Stimulated activated CD8-positive, alpha-beta memory T cell treated with anti-CD3 and anti-CD28 coated beads, Interleukin-12 subunit alpha, Interleukin-12 subunit beta, amount 100 ng/mL, for 4 hours (primary cell): ENCODE data around the gene GATA2.

ENCODE experiments used
- DNase-seq: peaks from one replicate; pipeline ENCODE4 v3.0.0-alpha.2; 2020; ENCODE audit warnings: low read depth

The GATA2 gene

GRCh38 chr3:128502712-128503111 is 9.7 kb upstream of the GATA2 start:
- DNase-seq: no peak

DNA sequence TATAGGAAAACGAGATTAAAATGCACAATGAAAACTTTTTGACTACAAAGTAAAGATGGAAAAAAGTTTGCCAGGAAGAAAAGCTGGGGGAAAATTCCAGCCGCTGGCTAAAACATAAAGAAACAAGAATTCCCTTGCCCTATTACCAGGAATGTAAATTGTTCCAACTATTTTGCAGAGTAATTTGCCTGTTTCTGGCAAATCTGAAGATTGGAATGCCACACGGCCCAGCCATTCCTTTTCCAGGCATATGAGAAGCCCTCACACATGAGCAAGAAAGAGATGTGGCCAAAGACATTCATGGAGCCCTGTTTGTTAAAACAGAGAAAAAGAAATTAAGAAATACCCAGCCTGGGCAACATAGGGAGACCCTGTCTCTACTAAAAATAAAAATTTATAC is 8.4 kb upstream of the GATA2 start:
- DNase-seq: no peak

GRCh38 chr3:128500556-128500955 is 7.6 kb upstream of the GATA2 start:
- no peak for DNase-seq

DNA sequence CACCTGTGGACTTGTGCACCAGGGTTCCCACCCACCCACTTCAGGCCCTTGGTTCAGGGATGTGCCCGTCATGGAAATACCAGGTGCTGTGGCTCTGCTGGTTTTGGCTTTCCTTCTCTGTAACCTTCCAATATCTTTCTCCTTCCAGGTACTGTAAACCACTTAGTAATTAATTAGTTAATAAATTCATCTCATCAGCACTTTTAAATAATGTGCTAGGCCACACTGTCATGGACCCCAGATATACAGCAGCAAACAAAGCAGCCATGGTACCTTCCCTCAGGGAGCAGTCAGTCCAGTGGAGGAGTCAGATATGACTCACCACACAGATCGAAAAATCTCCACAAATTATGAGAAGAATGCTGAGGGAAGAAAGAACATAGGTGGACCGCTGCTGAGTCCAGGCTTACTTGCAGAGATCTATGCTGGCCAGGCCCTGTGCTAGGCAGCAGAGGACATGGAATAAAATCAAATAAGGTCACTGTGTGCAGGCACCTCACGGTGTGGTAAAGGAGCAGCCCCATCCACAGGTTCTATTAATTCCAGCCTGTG is 6.8 kb upstream of the GATA2 start:
- no peak for DNase-seq

GRCh38 chr3:128498901-128499530 is 6.0 kb upstream of the GATA2 start:
- DNase-seq: no peak

DNA sequence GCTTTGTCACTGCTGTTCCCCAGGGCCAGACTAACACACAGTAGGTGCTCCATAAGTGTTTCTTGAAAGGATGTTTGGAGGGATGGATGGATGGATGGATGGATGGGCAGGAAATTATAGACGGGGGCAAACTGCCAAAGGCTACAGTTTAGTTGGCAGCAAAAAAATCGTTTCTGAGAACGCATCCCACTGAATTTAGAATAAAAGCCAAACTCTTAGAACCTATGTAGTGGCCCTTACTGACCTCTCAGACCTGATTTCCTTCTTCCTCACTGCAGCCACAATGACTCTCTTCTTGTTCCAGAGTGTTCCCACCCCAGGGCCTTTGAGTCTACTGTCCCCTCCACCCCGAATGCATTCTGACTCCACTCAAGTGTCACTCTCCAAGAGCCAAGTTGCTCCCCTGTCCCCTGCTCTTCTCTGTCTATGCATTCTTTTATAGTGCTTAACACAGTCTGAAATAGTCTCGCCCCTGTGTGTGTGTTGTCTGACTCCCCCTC is 5.2 kb upstream of the GATA2 start:
- no peak for DNase-seq

DNA sequence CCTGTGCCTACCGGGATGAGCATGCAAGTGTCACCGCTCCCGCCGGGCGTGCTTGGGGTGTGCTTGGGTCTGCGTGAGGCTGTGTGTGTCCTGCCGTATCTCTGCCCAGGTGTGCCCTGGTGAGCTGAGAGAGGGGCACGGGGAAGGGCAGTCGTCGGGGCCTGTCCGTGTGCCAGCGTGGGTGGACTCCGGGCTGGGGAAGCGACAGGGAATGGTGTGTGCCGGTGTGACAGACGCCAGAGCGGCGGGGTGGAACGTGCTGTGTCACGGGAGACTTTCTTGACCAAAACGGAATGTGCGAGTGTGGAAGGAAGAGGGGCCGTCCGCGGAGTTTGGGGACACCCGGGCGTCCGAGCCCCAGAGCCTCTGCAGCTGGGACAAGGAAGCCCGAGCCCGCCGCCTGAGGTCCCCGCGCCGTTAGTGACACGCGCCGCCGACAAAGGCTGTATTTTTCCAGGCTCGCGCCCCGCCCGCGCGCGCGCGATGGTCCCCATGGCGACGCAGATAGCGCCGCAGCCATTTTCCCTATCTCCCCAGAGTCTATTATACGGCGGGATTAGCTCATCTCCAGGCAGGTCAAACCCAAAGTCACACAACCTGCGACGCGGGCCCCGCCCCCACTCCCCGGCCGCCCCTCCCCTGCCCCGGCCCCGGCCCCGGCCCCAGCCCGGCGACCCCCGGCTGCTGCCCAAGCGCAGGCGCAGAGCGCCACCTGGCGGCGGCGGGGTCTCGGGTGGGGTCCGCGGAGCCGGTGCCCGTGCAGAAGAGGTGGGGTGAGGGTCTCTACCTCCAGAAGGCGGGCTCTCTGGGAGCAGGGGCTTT is 4.5 kb upstream of the GATA2 start:
- peak; percentile 46 for DNase-seq

DNA sequence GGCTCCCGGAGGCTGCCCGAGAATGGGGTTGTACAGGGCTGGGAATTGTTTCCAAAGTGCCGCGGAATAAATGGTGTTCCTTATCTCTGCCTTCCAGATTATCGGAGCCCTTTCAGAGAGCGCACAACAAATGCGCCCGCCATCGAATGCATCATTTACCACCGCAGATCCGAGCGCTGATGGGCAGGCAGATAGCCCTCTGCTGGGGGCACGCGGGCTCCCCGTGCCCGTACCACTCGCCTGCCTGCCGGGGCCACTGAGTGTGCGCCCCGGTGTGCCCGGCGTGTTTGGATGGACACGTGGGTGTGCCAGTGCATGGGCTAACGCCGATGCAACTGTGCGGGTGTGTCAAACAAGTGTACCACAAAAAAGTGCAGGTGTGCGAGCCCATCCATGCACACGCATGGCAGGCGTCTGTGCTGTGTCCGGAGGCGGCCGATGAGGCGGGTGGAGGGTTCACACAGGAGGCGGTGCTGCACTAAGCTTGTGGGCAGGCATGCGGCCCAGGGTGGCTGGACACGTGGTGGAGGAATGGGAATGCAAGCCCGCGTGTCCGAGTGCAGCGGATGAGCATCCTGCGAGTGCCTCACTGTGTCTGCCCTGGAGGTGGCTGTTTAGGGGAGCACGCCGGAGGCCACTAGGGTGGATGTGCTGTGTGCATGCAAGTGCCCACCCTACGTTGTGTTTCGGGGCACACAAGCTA is 3.8 kb upstream of the GATA2 start:
- no peak for DNase-seq

- DNase-seq: no peak
These were observed 3.1 kb upstream of the GATA2 start for GRCh38 chr3:128496019-128496601.

DNA sequence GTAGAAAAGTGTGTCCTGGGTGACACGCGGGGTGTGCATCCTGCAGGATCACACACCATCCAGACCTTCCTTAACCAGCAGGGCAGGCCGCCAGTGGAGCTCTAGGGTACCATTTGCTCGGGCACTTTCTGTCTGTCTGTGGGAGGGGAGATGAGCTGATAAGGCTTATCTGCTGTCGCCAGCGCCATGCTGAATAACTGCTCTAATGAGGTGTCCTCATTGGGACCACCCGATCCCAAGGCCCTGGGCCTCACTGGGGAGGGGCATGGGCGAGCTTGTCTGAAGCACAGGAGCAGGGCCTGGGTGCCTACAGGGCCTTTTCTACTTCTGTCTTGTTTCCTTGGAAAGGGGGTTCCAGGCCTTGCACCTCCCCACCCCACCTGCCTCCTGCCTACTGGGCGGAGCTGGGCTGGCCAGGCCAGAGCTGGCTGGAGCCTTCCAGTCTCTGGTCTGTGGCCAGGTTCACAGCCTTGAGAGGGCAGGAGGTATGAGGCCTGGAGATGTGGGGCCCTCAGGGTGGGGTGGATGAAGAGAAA is 2.5 kb upstream of the GATA2 start:
- DNase-seq: no peak

GRCh38 chr3:128494367-128494650 is 1.3 kb upstream of the GATA2 start:
- no peak for DNase-seq

DNA sequence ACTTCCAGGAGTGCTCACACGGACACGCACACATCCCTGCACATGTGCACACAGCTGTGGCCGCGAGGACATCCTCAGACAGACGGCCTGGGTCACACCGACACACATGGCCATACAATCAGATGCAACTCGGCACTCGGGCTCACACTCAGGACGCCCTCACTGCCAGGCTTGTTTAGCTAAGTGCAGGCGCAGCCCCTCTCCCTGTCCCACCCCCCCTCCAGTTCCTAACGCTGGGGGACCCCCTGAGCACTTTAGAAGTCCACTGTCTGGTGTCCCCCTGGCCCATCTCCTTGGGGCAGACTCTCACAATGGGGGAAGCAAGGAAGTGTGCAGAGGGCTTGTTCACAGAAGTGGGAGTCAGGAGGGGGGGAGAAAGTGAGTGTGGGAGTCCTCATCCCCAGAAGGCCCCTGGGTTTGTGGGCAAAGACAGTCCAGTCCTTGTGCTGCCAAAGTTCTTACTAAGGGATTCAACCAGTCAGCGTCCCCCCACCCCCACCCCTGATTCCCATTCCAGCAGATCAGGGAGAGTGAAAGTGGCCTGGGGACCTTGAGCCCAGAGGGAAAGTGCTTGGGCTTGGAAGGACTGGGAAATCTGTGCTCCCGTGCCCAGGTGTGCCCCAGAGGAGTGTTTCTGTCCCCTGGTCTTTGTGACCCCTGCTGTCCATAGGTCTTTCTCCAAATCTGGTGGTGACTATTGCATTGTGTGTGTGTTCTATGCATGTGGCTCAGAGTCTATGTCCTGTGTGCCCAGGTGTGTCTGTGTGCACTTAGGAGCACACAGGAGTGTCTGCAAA is 767 bp upstream of the GATA2 start:
- no peak for DNase-seq

DNA sequence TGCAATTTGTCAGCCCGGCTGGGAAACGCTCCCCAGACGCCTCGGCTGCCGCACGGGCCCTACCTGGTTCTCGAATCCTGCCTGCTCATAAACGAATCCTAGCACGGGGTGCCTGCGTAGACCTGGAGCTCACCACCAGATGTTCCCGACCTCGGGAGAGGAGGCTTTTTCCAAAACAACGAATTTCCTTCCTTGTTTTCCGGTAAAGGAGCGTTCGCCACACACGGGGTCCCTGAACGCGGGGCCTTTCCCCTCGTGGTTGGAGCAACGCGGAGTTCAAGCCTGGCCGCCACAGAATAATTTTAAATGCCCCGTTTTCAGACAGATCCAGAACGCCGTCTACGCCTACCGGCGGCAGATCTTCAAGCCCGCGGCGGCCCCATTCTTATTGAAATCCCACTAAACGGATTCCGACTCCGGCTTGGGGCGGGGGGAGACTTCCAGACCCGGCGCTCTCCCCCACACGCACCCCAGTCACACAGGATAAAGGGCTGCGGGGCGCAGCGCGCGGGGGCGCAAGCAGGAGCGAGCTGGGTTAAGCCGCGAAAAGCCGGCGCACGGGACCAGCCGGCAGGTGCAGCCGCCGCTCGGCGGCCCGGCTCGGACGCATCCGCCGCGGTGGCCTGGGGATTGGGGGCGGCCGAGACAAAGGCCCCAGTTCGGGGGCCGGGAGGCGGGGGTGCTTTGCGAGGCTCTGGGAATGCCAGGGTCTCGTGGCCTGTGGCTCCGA is 895 bp downstream of the GATA2 start:
- no peak for DNase-seq

- no peak for DNase-seq
These were observed 1.4 kb downstream of the GATA2 start for GRCh38 chr3:128491691-128491940.

- DNase-seq: no peak
These were observed 1.9 kb downstream of the GATA2 start for GRCh38 chr3:128490915-128491690.

GRCh38 chr3:128490650-128490914 is 2.4 kb downstream of the GATA2 start:
- no peak for DNase-seq

GRCh38 chr3:128489927-128490649 is 2.9 kb downstream of the GATA2 start:
- DNase-seq: no peak

DNA sequence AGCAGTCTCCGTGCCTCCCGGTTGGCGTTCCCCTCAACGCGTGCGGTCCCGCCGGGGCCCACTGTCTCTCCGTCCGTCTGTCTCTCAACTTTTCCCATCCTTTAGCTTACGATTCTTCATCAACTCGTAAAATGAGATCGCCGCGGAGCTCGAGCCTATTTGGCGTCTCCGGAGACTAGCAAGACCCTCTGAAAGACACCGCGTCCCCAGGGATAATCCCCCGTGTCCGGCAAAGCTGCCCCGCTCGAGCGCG is 3.4 kb downstream of the GATA2 start:
- DNase-seq: no peak

DNA sequence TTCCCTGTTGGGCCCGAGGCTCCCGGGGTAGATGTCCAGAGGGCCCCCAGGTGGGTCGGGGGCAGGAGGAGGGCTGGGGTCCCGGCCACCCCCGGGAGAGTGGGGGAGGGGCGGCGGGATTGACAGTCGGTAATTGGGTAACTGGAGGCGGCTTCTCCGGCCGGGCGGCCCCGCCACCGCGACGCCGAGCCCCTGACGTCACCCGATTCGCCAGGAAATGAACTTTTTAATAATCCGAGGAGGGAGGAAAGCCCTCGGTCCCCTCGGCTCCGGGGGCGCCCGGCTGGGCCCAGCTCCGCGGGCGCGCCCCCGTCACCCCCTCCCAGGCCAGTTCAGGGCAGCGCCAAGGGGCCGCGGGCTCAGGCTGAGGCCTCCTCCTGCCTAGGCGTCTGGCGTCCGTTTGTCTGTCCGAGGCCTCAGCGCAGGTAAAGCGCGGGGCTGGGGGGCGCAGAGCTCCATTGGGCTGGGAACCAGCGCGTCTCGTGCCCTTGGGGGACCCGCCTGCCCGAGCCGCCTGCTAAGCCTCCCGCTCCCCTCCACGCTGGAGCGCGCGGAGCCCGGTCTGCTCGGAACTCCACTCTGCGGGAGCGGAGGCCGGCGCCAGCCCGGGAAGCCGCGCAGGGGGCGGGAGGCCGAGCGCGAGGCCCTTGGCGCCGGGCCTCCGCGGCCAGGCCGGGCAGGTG is 3.9 kb downstream of the GATA2 start:
- DNase-seq: no peak

DNA sequence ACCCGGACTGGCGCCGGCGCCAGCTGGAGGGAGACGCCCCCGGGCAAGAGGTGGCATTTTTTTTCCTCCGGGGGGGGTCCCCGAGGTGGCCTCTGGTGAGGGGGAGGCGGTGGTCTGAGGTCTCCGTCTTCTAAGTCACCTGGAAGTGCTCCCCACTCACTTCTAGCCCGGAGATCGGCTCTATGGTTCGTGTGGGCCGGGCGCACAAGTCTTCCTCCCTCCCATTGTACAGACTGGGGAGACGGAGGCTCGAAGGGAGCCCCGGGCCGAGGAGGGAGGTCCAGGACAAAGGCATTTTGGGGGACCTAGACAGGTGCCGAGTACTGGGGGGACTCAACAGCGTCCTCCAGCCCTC is 4.4 kb downstream of the GATA2 start:
- DNase-seq: no peak
